Measurements from ENCODE around the gene IFNLR1. TPM values are rescaled to one million over a fixed set of nuclear protein-coding genes. Genes with fewer than 3 reads are reported as not detected.

Gene IFNLR1
- total and polyA plus RNA-seq, 2 of the 8 experiments (the other 6 are each of a cell fraction or from before 2014, with no cell fraction given): 6.8 to 10.1 TPM

DNA sequence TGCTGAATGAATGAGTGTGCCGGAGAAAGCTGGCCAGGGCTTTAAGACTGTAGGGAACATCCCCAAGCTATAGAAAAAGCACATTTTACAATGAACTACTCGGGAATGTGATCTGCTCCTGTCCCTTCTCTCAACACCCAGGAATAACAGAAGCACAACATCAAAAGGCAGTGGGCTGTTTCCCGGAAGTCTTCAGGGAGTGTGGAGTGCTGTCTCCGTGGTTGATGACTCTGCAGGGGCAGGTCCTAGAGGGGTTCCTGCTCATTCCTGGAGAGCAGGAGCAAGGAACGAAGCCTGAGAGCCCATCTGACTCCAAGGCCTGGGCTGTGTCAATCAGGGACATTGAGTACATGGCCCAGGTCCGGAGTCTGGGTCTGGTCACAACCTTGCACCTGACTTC, 39.3 kb downstream of the IFNLR1 start:
- Histone ChIP-seq H3K27ac (ENCODE audit: low read depth, low read length) (no peak overlapping the region), H3K4me2 (ENCODE audit: insufficient read depth in 1 of 2, low read depth in 2 of 2, low read length in 2 of 2) (no peak overlapping the region), H4K20me1 (replicated peaks in 1 of 2; ENCODE audit: control insufficient read depth in 1 of 2, insufficient read depth in 2 of 2, low read length in 2 of 2) (no peaks in the 10 kb centered on the region), H2BK12ac (ENCODE audit: low read depth, low read length) (no peak overlapping the region), H3K23me2 (ENCODE audit: low read depth, low read length) (0 out of 2 replicates have a peak, but pooled peaks cover 1% of the 10 kb centered on the region), H3K9ac (replicated peaks in 1 of 4; ENCODE audit: extremely low read depth in 1 of 4, low read depth in 3 of 4, low read length in 3 of 4) (no peak overlapping the region), H2BK15ac (ENCODE audit: low read length) (no peak overlapping the region; the same call in 1 of the 2 replicates), H4K8ac (ENCODE audit: extremely low read depth, insufficient read depth, low read length) (no peak overlapping the region; the same call in 1 of the 2 replicates), H3K4me1 (replicated peaks in 1 of 4; ENCODE audit: control insufficient read depth in 3 of 4, insufficient read depth in 4 of 4, low read length in 3 of 4) (peaks cover 2 to 16% (median 10%) of the 10 kb centered on the region in 4 experiments), H2AK5ac (ENCODE audit: low read depth, low read length) (no peak overlapping the region), H3K79me1 (ENCODE audit: low read depth, low read length) (no peaks in the 10 kb centered on the region), H2BK5ac (ENCODE audit: low read depth, low read length) (no peak overlapping the region), H3K4ac (replicated peaks; ENCODE audit: insufficient read length, low read depth, low read length) (no peak overlapping the region), H2BK120ac (replicated peaks; ENCODE audit: low read depth, low read length) (no peak overlapping the region), H4K91ac (replicated peaks; ENCODE audit: insufficient read length, low read length) (no peak overlapping the region), H3K23ac (ENCODE audit: insufficient read length) (no peak overlapping the region), H3K79me2 (ENCODE audit: control insufficient read depth in 1 of 2, insufficient read depth in 2 of 2, low read length in 2 of 2) (peaks cover 0 to 4% of the 10 kb centered on the region in 2 experiments; a peak in 1 of 4 replicates), H3K36me3 (ENCODE audit: control insufficient read depth in 2 of 4, insufficient read depth in 4 of 4, low read length in 3 of 4) (no peaks in the 10 kb centered on the region), H2AFZ (ENCODE audit: low read length) (no peak overlapping the region), H4K5ac (ENCODE audit: insufficient read length, low read depth, low read length) (no peak overlapping the region), H3K14ac (ENCODE audit: insufficient read length) (no peak overlapping the region), H3K4me3 (ENCODE audit: extremely low read depth in 1 of 4, insufficient read depth in 2 of 4, low read depth in 3 of 4, low read length in 4 of 4) (no peak overlapping the region), H3K27me3 (replicated peaks in 1 of 4; ENCODE audit: control insufficient read depth in 3 of 4, extremely low read depth in 1 of 4, insufficient read depth in 3 of 4, low read length in 3 of 4) (no peaks in the 10 kb centered on the region), H3K18ac (ENCODE audit: extremely low read depth, low read length) (no peak overlapping the region), H3K56ac (replicated peaks; ENCODE audit: insufficient read length, low read depth, low read length) (no peak overlapping the region), H2BK20ac (ENCODE audit: low read length) (no peak overlapping the region), H3K9me3 (ENCODE audit: insufficient read depth in 2 of 2, low read depth in 1 of 2, low read length in 1 of 2) (no peaks in the 10 kb centered on the region)
- ChIA-PET POLR2A (ENCODE audit: partially characterized antibody) (no interaction called here), CTCF (ENCODE audit: partially characterized antibody) (interaction anchor here (0.7 to 4.0 kb wide), 9 partner anchors 8 to 245 kb away, joined by 3 to 17 read pairs (median 4); no protein-coding TSS in a partner anchor)
- DNase-seq (ENCODE audit: low read depth in 1 of 2, low spot score in 2 of 2): no peak
- no peak for FAIRE-seq
- WGBS, 2 experiments (ENCODE audit: extremely low coverage in 1 of 2, insufficient coverage in 1 of 2, insufficient read length in 1 of 2, insufficient replicate concordance in 2 of 2, low coverage in 1 of 2, low lambda C conversion rate in 2 of 2, missing lambda C conversion rate in 1 of 2): 77% methylated on average over 6 of the region's 6 CpGs; no CpG with 5 or more reads in 1 of the 2 experiments
- TF ChIP-seq JUND (IDR thresholded peaks at IDR 0.05; ENCODE audit: low read length): no peak
- TF ChIP-seq NRF1 (IDR thresholded peaks at IDR 0.05; ENCODE audit: low read depth, low read length): no peak
- no peak for TF ChIP-seq TAF7 (optimal IDR thresholded peaks at IDR 0.05; ENCODE audit: borderline replicate concordance, low read depth, low read length)
- TF ChIP-seq RBBP5 (IDR thresholded peaks at IDR 0.05; ENCODE audit: borderline replicate concordance, low read depth, low read length): no peak
- no peak for TF ChIP-seq POLR2A (IDR thresholded peaks at IDR 0.05; ENCODE audit: control extremely low read depth in 1 of 2, low read depth in 2 of 2, low read length in 2 of 2)
- TF ChIP-seq CBX8 (IDR thresholded peaks at IDR 0.05; ENCODE audit: borderline replicate concordance, low read depth, low read length): no peak
- TF ChIP-seq MAFK (IDR thresholded peaks at IDR 0.05; ENCODE audit: low read depth, low read length): no peak
- TF ChIP-seq CTBP2 (IDR thresholded peaks at IDR 0.05; ENCODE audit: borderline replicate concordance, insufficient read depth, insufficient read length, low read length): no peak
- no peak for TF ChIP-seq KDM1A (IDR thresholded peaks at IDR 0.05; ENCODE audit: borderline replicate concordance, low read length)
- TF ChIP-seq ASH2L (IDR thresholded peaks at IDR 0.05; ENCODE audit: low read length): no peak
- no peak for TF ChIP-seq TEAD4 (IDR thresholded peaks at IDR 0.05; ENCODE audit: low read depth, low read length)
- no peak for TF ChIP-seq TCF12 (IDR thresholded peaks at IDR 0.05; ENCODE audit: low read depth, low read length)

All from H1 (cell line).